Osteoblast (primary cell): ENCODE results near the gene MTA3. TPM values are rescaled to one million over a fixed set of nuclear protein-coding genes. Genes with fewer than 3 reads are reported as not detected.

Source experiments
- DNase-seq: peaks from one replicate; pipeline ENCODE4 v3.0.0; 2011; ENCODE audit warnings: low spot score, mixed read lengths; ENCODE audit not compliant: insufficient read length; ENCODE audit errors: missing footprints
- H2AFZ ChIP-seq: 2 replicates; pipeline ENCODE4 v1.6.0; 2011; ENCODE audit warnings: mild to moderate bottlenecking, low read length
- H3K27ac ChIP-seq: 2 replicates; pipeline ENCODE4 v1.5.1; 2011; ENCODE audit warnings: mild to moderate bottlenecking, low read depth, low read length, moderate library complexity
- H3K27me3 ChIP-seq: 2 replicates; pipeline ENCODE4 v1.6.0; 2012; ENCODE audit warnings: mild to moderate bottlenecking, control low read depth, inconsistent platforms, low read length, moderate library complexity; ENCODE audit not compliant: insufficient read depth
- H3K36me3 ChIP-seq: 2 replicates; pipeline ENCODE4 v1.5.1; 2011; ENCODE audit warnings: mild to moderate bottlenecking, low read length, control low read depth, moderate library complexity; ENCODE audit not compliant: insufficient read depth
- H3K4me1 ChIP-seq: 2 replicates; pipeline ENCODE4 v1.5.1; 2011; ENCODE audit warnings: mild to moderate bottlenecking, low read length, control low read depth, moderate library complexity; ENCODE audit not compliant: insufficient read depth
- H3K4me2 ChIP-seq: 2 replicates; pipeline ENCODE4 v1.6.0; 2011; ENCODE audit warnings: mild to moderate bottlenecking, low read length; ENCODE audit not compliant: insufficient read depth
- H3K4me3 ChIP-seq: fragments of 200-600 bp; sonication (generic); 3 replicates; pipeline ENCODE4 v1.5.1; 2012; ENCODE audit warnings: mild to moderate bottlenecking, low read length, inconsistent platforms; ENCODE audit not compliant: insufficient read depth
- H3K79me2 ChIP-seq: 2 replicates; pipeline ENCODE4 v1.6.0; 2012; ENCODE audit warnings: mild to moderate bottlenecking, low read length, control low read depth, inconsistent platforms; ENCODE audit not compliant: insufficient read depth
- H3K9me3 ChIP-seq: 2 replicates; pipeline ENCODE4 v1.5.1; 2011; ENCODE audit warnings: low read depth, low read length, control low read depth
- H4K20me1 ChIP-seq: 2 replicates; pipeline ENCODE4 v1.6.0; 2012; ENCODE audit warnings: mild to moderate bottlenecking, low read length, control low read depth; ENCODE audit not compliant: insufficient read depth
- total RNA-seq: library from RNA; depleted of rRNA; stranded (reverse); fragments of >200 nt; gene quantifications from 2 replicates; pipeline ENCODE4 v1.2.3, GENCODE V29; 2012
- TF ChIP-seq, protein P1 (sequence below): IDR thresholded peaks from 2 replicates; pipeline ENCODE4 v1.5.1; 2011; ENCODE audit warnings: mild to moderate bottlenecking, low read depth, low read length, moderate library complexity; ENCODE audit errors: extremely low read depth

Gene MTA3
- total RNA-seq, 1 donor = 29.3 TPM

DNA sequence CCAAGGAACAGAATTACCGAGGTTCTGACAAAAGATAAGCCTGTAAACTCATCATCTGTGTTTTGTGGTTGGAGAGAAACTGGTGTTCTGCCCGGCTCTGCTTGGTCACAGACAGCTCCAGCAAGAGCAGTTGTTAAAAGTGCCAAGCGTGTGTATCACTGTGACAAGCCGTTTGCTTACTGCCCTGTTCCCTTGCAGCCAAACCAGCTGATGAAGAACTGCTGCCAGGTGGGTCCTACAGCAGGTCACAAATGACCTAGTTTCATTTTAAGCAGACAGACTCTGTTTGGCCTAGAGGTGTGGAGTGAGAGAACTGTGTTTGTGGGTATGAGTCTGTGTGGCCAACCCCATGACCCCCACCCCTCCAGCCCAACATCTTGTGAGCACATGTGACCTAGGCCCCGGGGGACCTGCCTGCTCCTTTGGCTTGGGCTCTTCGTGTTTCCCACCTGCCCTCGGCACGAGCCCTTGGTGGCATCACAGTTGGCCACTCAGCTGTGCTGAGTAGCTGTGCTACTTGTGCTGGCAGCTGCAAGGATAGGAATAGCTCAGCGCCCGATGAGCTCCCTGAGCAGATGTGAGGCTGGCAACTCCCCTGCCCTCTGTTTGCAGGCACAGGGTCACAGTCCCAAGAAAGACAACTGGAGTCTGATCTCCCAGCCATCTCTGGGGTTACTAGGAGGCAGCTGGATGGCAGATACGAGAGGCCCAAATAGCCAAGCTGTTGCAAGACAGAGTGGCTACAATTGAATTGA lies 185.8 kb downstream of the MTA3 start:
- no peaks in the 10 kb centered on the region for H3K9me3 ChIP-seq
- DNase-seq = peak; percentile 82
- TF ChIP-seq, protein P1, sequence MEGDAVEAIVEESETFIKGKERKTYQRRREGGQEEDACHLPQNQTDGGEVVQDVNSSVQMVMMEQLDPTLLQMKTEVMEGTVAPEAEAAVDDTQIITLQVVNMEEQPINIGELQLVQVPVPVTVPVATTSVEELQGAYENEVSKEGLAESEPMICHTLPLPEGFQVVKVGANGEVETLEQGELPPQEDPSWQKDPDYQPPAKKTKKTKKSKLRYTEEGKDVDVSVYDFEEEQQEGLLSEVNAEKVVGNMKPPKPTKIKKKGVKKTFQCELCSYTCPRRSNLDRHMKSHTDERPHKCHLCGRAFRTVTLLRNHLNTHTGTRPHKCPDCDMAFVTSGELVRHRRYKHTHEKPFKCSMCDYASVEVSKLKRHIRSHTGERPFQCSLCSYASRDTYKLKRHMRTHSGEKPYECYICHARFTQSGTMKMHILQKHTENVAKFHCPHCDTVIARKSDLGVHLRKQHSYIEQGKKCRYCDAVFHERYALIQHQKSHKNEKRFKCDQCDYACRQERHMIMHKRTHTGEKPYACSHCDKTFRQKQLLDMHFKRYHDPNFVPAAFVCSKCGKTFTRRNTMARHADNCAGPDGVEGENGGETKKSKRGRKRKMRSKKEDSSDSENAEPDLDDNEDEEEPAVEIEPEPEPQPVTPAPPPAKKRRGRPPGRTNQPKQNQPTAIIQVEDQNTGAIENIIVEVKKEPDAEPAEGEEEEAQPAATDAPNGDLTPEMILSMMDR = no peak
- no peak overlapping the region for H3K27ac ChIP-seq
- H4K20me1 ChIP-seq = no peaks in the 10 kb centered on the region
- no peaks in the 10 kb centered on the region for H3K36me3 ChIP-seq
- H3K4me1 ChIP-seq = peaks cover 12% of the 10 kb centered on the region
- H3K27me3 ChIP-seq = no peaks in the 10 kb centered on the region
- no peak overlapping the region for H3K4me2 ChIP-seq
- no peaks in the 10 kb centered on the region for H3K79me2 ChIP-seq
- H2AFZ ChIP-seq = no peak overlapping the region
- no peak overlapping the region for H3K4me3 ChIP-seq

DNA sequence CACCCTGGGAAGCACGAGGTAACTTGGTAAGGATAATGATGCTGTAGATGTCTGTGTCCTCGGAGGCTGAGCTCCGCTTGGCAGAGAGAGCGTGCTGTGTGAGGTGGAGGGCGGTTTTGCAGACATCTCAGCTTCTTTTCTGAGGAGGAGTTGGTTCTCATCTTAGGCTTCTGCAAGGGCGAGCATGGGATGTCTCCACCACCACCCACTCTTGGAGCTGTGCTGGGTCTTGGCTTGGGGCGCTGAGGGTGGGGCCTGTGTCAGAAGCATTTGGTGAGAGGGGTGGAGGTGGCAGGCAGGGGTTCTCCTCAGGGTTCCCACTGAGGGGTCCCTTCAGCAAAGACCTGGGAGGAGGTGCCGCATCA lies 186.3 kb downstream of the MTA3 start:
- Histone ChIP-seq H4K20me1 (no peaks in the 10 kb centered on the region), H2AFZ (no peak overlapping the region), H3K4me2 (peak overlapping the region; percentile 45), H3K36me3 (no peaks in the 10 kb centered on the region), H3K27me3 (no peaks in the 10 kb centered on the region), H3K4me1 (peaks cover 12% of the 10 kb centered on the region), H3K27ac (no peak overlapping the region), H3K79me2 (no peaks in the 10 kb centered on the region), H3K4me3 (no peak overlapping the region), H3K9me3 (no peaks in the 10 kb centered on the region)
- no peak for DNase-seq
- TF ChIP-seq, protein P1 = no peak

DNA sequence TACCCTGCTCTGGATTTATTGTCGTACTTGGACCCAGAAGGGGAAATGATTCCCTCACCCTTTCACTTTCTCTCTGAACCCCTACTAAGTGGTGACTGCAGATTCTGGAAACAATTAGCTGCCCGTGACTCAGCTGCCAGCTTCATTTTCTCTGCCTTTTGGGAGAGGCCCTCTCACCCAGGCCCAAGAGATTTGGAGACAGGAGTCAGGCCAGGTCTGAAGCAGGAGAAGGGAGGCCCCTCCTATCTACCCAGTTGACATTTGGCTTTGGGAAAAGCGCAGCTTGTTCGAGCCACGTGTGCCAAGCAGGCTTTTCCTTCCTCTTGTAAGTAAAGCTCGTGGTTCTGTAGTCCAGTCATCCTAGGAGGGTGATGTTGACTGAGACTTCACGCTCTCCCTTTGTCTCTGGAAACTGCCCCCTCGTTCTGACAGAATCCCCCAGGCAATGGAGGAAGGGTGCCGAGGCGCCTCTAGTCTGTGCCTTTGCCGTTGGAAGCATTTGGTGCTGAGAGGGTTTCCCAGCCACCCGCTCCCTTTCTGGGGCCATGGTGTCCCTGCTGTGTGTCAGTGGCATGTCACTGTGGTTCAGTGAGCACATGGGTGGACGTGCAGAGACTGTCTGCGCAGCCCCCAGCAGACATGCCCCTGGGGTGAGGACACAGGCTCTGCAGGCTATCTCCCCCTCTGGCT lies 186.9 kb downstream of the MTA3 start:
- H3K9me3 ChIP-seq = no peaks in the 10 kb centered on the region
- H3K79me2 ChIP-seq = no peaks in the 10 kb centered on the region
- H3K27ac ChIP-seq = no peak overlapping the region
- no peaks in the 10 kb centered on the region for H3K36me3 ChIP-seq
- peaks cover 12% of the 10 kb centered on the region for H3K4me1 ChIP-seq
- H2AFZ ChIP-seq = peak overlapping the region; percentile 15
- H3K4me2 ChIP-seq = peak overlapping the region; percentile 45
- H3K4me3 ChIP-seq = no peak overlapping the region
- H3K27me3 ChIP-seq = no peaks in the 10 kb centered on the region
- peak; percentile 93 for DNase-seq
- no peaks in the 10 kb centered on the region for H4K20me1 ChIP-seq
- TF ChIP-seq, protein P1 = no peak

DNA sequence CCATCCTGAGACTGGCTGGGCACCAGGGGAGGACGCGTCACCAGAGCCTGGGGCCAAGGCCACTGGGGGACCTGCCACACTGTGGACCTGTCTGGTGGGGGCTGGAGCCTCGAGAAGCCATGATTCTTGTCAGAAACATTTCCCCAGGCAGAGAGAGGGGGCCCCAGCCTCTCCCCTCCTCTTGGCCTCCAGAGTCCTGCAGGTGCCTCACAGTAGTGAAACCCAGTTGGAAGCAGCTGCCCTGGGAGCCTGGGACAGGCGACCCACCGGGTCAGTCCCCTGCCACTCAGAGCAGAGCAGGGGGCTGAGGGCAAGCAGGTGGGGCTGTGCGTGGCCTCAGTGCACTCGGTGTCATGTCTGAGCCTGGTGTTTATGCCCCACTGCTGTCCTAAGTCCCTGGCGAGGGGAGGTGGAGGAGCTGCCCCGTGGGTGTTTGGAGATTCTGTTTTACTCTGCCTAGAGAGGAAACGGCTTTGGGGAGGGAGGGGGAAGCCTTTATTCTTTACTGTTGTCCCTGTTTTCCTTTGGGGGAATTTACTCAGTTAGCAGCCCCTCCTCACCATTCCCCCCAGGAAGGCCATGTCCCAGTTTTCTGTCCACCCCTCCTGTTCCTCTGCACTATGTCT lies 187.8 kb downstream of the MTA3 start:
- H3K36me3 ChIP-seq = no peaks in the 10 kb centered on the region
- no peaks in the 10 kb centered on the region for H3K9me3 ChIP-seq
- TF ChIP-seq, protein P1 = no peak
- no peaks in the 10 kb centered on the region for H3K79me2 ChIP-seq
- H3K4me1 ChIP-seq = peaks cover 12% of the 10 kb centered on the region
- H3K27ac ChIP-seq = no peak overlapping the region
- H3K4me2 ChIP-seq = no peak overlapping the region
- no peaks in the 10 kb centered on the region for H4K20me1 ChIP-seq
- H3K4me3 ChIP-seq = no peak overlapping the region
- no peak overlapping the region for H2AFZ ChIP-seq
- no peaks in the 10 kb centered on the region for H3K27me3 ChIP-seq
- DNase-seq = peak; percentile 61
